SIG-M5 treated with dmso at 0.1 percent for 504 hours (cell line): ENCODE measurements around the gene TRIM7.
"Not testable (repeated sequence)": the region's sequence is repeated elsewhere in the genome, so short reads cannot be mapped to it uniquely, and the experiment has no call there.

ENCODE experiments used
- DNase-seq: peaks from one replicate; lab custom pipeline; 2025; ENCODE audit not compliant: unreplicated experiment; lab: John Stamatoyannopoulos, UW

TRIM7 gene

DNA sequence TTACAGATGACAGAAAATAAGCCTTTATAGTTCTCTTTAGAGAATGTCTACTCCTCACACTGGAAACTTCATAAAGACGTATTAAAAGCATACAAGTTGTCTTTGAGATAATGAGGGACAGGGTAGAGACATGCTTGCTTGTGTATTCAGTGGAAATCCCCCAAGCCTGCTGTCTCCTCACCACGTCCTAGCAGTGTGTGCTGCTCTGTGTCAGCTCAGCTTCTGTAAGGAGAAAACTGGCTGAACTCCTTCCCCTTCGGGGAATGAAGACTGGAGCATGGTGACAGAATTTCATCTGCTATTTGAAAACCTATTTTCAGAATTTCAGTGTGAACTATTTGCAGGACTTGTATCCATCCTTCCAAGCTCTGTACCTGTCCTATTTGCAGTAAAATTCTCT lies 48.2 kb downstream of the TRIM7 start:
- no peak for DNase-seq

DNA sequence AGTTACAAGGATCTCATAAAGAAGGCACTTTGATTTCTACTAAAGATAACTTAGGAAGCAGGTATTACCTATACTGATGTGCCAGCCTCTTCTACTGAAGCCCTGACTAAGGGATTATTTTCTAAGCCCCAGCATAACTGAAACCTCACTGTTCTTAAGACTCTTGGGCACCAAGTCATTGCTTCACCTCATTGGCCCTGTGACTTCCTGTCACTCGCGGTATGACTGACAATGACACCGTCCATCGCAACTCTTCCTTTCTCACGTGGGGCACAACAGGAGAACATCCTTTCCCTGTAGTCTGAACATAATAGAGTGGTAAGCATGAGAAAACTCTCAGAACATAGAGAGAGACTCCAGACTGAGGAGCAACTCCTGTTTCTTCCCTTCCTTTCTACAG lies 51.2 kb downstream of the TRIM7 start:
- peak; percentile 19 for DNase-seq

DNA sequence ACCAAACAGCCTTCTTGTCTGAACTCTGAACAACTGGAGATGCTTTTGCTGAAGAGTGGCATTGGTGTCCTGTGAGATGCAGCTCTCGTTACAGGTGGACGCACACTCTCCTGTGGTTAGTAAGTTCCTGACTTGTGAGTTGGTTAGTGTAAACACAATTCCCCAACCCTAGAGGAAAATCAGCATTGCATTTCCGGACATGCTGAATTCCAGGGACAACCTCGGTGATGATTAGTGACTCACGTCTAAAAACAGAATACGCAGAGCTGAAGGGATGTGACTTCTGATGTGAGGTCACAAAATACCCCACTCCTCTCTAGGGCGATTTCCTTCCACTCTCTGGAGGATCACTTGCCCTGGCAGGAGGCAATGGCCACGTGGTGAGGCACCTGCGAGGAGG lies 52.6 kb downstream of the TRIM7 start:
- no peak for DNase-seq

DNA sequence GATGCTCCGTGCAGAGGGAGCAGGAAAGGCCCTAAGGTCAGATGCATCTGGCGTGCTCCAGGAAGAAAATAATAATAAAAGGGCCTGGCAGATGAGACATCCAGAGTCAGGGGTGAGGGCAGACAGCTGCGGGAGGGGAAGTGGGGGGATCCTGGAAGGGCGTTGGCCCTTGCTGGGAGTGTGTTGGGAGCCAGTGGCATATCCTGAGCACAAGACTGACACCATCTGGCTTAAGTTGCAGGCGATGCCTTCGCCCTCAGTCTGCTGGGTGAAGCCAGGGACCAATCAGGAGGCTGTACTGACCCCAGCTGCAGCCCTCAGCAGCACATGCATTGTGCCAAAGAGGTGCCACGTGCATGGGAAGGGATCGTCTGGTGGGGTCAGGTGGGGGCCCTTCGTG lies 53.9 kb downstream of the TRIM7 start:
- no peak for DNase-seq

DNA sequence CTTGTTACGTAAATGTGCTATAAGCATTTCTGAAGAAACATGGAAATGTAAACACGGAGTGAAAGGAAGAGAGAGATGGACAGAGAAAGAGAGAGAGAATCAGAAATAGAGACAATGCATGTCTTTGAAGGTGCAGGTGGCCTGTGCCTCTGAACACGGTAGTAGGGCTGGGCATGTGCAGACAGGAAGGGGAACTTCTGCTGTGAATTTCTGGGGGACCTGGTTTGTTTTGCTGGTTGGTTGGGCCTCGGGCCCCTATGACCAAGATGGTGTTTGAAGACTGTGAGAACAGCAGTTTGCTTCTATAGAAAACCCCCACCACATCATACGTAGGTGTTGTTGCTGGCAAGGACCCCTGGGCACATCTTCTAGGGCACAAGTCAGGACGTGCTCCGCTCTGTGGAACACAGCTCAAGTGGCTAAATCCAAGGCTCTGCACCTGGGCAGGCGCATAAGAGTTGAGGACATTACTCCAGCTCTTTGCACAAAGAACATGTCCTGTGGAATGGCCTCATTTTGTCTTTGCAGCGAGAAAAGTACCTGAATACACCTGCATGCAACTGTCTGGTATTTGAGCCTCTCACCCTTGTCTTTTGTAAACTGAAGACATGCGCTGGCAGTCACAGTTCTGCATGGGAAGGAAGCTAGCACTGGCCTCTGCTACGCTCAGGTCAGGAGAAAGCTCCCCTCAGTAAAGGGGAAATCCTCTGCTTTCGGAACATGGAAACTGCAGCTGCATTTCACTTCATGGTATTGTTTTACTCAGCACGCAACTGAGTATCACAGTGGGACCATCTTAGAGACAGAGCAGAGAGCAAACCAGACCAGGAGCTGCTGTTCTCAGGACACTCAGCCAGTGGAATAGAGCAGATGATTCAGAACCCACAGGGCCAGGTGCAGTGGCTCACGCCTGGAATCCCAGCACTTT lies 54.9 kb downstream of the TRIM7 start:
- no peak for DNase-seq

DNA sequence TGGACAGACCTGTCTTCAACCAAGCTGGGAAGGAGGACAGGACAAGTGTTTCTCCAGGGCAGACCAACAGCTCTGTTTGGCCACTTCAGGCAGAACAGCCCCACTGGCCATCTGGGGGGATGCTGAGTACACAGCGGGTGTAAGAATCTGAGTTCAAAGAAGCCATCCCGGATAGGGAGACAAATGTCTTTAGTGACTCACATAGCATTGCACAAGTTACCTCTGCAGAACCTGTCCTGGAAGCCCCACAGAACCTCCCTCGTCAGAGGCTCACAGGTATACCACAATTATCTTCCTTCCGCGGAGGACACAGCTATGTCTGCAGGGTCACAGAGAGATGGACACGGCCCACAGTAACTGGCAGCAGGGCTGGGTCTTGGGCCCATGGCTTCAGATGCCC lies 55.6 kb downstream of the TRIM7 start:
- no peak for DNase-seq

DNA sequence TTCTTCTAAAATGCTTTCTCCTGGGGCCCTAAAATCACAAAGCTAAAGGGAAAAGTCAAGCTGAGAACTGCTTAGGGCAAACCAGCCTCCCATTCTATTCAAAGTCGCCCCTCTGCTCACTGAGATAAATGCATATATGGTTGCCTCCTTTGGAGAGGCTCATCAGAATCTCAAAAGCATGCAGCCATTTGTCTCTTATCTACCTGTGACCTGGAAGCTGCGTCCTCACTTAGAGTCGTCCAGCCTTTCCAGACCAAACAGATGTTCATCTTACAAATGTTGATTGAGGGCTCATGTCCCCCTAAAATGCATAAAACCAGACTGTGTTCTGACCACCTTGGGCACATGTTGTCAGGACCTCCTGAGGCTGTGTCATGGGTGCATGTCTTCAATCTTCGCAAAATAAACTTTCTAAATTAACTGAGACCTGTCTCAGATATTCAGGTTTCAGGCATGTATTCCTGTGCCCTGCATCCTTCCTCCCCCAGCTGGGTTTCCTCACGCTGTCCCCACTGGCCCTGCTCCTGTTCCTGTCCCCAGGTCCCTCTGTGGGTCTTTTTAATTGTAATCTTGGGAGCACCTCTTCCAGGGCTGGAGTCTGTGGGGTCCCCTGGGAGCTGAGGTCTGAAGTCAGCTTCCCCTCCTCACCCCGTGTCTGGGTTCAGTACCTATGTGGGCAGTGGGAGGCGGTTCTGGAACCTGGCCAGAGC lies 57.9 kb downstream of the TRIM7 start, which contains the start of gene OR2V2:
OR2V2 (plus strand) TSS at position 660 of the 710 bp plus-strand sequence. CDS start 7,357 bp downstream, outside the sequence.
- not testable (repeated sequence) for DNase-seq

DNA sequence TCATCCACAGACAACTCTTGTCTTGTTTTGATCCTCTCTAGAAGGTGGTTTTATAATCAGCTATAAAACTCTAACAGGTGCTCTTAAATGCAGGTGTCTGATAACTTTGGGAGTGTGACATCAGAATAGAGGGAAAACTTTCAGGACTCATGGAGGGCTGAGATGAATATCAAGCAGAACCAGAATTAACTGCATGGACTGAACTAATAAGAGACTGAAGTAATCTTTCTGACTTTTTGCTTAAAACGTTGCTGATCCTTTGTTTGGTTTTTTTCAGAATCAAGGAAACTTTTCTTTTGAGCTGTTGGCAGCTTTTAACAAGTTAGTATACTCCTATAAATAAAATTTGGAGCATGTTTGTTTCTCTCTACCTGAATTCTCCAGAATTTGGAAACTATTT lies 59.9 kb downstream of the TRIM7 start:
- DNase-seq: no peak
